T-cell (primary cell): ENCODE measurements around the gene GRIK4. TPM values are rescaled to one million over a fixed set of nuclear protein-coding genes. Genes with fewer than 3 reads are reported as not detected.

ENCODE experiments used
- ATAC-seq, 4 experiments: fragments of 200-7000 bp in 3 of 4; fragments of 150-1000 bp in 1 of 4; cut with Tn5 transposase; replicated peaks in 1 of 4; 1 replicate in 3 of 4; 2 replicates in 1 of 4; pipeline ENCODE4 v1.10.0; 2021; ENCODE audit warnings: moderate library complexity in 3 of 4, mild to moderate bottlenecking in 2 of 4, moderate number of reproducible peaks in 1 of 4
- CTCF ChIA-PET, 2 donors: fragments of 300-600 bp; sonication (Branson Sonifier 250); formaldehyde crosslinking; loops; one replicate each; lab custom pipeline; 2022; ENCODE audit warnings: antibody characterized with exemption in 2 of 2; lab: Charles Lee
- POLR2A ChIA-PET, 2 donors: fragments of 300-600 bp; sonication (Branson Sonifier 250); formaldehyde crosslinking; loops; one replicate each; lab custom pipeline; 2022; ENCODE audit warnings: antibody characterized with exemption in 2 of 2; lab: Charles Lee
- DNase-seq, 35 experiments: peaks; one replicate each; pipeline versions ENCODE4 v3.0.0 to v3.0.0-alpha.2; 2013 to 2023
- H3K27ac ChIP-seq: one replicate; pipeline ENCODE4 v1.5.1; 2013; ENCODE audit warnings: low read length
- H3K27me3 ChIP-seq, 2 experiments: replicated peaks in 1 of 2; 1 replicate in 1 of 2; 2 replicates in 1 of 2; pipeline versions ENCODE4 v1.6.1 to v1.7.0; 2013; ENCODE audit warnings: low read length in 1 of 2, mixed read lengths in 1 of 2; ENCODE audit not compliant: control insufficient read depth in 2 of 2, insufficient read depth in 2 of 2; ENCODE audit errors: extremely low read depth in 1 of 2
- H3K36me3 ChIP-seq, 2 donors: 1 replicate in 1 of 2; 2 replicates in 1 of 2; pipeline versions ENCODE4 v1.6.1 to v1.7.0; 2013; ENCODE audit warnings: low read length in 1 of 2; ENCODE audit not compliant: control insufficient read depth in 2 of 2, insufficient read depth in 1 of 2; ENCODE audit errors: extremely low read depth in 1 of 2
- H3K4me1 ChIP-seq, 2 experiments: 1 replicate in 1 of 2; 2 replicates in 1 of 2; pipeline versions ENCODE4 v1.6.1 to v1.7.0; 2013; ENCODE audit warnings: low read length in 2 of 2, mixed read lengths in 1 of 2; ENCODE audit not compliant: insufficient read depth in 2 of 2, control insufficient read depth in 1 of 2; ENCODE audit errors: extremely low read depth in 1 of 2
- H3K4me3 ChIP-seq, 2 donors: 1 replicate in 1 of 2; 2 replicates in 1 of 2; pipeline versions ENCODE4 v1.5.1 to v1.7.0; 2013; ENCODE audit warnings: mild to moderate bottlenecking in 2 of 2, low read length in 1 of 2, moderate library complexity in 1 of 2; ENCODE audit not compliant: control insufficient read depth in 1 of 2; ENCODE audit errors: extremely low read depth in 1 of 2
- H3K9me3 ChIP-seq: 2 replicates; pipeline ENCODE4 v1.7.0; 2013
- H3K27ac Mint-ChIP-seq, 2 donors: one replicate each; pipeline ENCODE4 v1.8.0; 2020 to 2021; ENCODE audit warnings: mild to moderate bottlenecking in 2 of 2, mixed read lengths in 2 of 2
- H3K27me3 Mint-ChIP-seq, 2 donors: one replicate each; pipeline ENCODE4 v1.8.0; 2021 to 2022; ENCODE audit warnings: mixed read lengths in 2 of 2
- H3K36me3 Mint-ChIP-seq: one replicate; pipeline ENCODE4 v1.8.0; 2021; ENCODE audit warnings: mixed read lengths
- H3K4me1 Mint-ChIP-seq, 3 donors: one replicate each; pipeline ENCODE4 v1.8.0; 2020 to 2022; ENCODE audit warnings: mixed read lengths in 3 of 3, mild to moderate bottlenecking in 1 of 3
- H3K4me3 Mint-ChIP-seq, 3 donors: one replicate each; pipeline ENCODE4 v1.8.0; 2020 to 2022; ENCODE audit warnings: mild to moderate bottlenecking in 3 of 3, mixed read lengths in 3 of 3, moderate library complexity in 3 of 3
- H3K9me3 Mint-ChIP-seq, 3 donors: one replicate each; pipeline ENCODE4 v1.8.0; 2020 to 2022; ENCODE audit warnings: mixed read lengths in 3 of 3
- WGBS: methylation state at CpG from one replicate; pipeline ENCODE4 v1.1.5; 2013; ENCODE audit warnings: missing lambda C conversion rate; ENCODE audit not compliant: insufficient coverage; 5-methylcytosine and 5-hydroxymethylcytosine counted together
- total RNA-seq, 35 experiments: library from RNA in 6 of 35; stranded (reverse) in 6 of 35; fragments of 120-200 nt in 1 of 35; gene quantifications; one replicate each; pipeline versions ENCODE4 v1.2.1 to v1.2.4 and lab custom pipeline; 2013 to 2026

The GRIK4 gene
- total RNA-seq, 5 donors from 2014 or later (not counting 1 experiment from before 2014, with no cell fraction given) = 0.09 TPM; not detected in 4

DNA sequence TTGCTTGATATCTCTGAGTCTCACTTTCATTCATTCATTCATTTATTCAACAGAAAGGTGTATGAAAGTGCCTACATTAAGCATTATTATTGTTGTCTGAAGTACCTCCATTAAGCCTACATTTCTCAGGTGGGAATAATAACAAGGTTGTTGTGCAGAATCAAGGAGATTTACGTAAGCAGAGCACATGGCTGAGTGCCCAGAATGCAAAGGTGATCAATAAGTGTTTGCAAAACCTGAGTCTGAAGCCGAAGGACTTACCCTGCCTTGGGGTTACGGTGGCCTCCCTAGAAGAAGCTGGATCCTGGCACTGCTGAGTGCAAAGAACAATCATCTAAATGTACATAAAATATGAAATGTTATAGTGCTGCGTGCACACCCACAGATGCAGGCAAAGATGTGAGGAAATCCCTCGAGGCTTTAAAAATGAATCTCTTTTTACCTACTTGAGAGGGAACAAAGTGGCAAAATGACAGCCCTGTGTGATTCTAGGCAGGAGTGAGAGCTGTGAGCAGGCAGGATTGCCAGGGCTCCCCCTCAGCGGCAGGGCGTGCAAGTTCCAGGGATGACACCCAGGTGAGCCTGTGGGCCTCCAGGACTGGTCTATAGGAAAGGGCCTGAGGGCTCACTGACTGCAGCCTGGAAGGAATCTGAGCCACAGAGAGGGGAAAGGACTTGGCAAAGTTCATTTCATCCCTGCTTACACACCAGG, 379.2 kb downstream of the GRIK4 start:
- no peaks in the 10 kb centered on the region for H3K36me3 ChIP-seq
- no peaks in the 10 kb centered on the region for H3K9me3 ChIP-seq
- no peak overlapping the region for H3K4me3 ChIP-seq
- Mint-ChIP-seq H3K4me1 (no peaks in the 10 kb centered on the region), H3K27me3 (peaks cover 12 to 20% of the 10 kb centered on the region in 2 donors), H3K9me3 (no peaks in the 10 kb centered on the region), H3K36me3 (no peaks in the 10 kb centered on the region), H3K27ac (no peak overlapping the region), H3K4me3 (no peak overlapping the region)
- DNase-seq (no peak), ATAC-seq (no peak)
- POLR2A ChIA-PET = no interaction called here
- CTCF ChIA-PET = no interaction called here
- H3K27me3 ChIP-seq = peaks cover 2 to 6% of the 10 kb centered on the region in 2 experiments
- H3K4me1 ChIP-seq = no peaks in the 10 kb centered on the region
- 100% methylated on average over 3 of the region's 7 CpGs for WGBS
- H3K27ac ChIP-seq = no peak overlapping the region

DNA sequence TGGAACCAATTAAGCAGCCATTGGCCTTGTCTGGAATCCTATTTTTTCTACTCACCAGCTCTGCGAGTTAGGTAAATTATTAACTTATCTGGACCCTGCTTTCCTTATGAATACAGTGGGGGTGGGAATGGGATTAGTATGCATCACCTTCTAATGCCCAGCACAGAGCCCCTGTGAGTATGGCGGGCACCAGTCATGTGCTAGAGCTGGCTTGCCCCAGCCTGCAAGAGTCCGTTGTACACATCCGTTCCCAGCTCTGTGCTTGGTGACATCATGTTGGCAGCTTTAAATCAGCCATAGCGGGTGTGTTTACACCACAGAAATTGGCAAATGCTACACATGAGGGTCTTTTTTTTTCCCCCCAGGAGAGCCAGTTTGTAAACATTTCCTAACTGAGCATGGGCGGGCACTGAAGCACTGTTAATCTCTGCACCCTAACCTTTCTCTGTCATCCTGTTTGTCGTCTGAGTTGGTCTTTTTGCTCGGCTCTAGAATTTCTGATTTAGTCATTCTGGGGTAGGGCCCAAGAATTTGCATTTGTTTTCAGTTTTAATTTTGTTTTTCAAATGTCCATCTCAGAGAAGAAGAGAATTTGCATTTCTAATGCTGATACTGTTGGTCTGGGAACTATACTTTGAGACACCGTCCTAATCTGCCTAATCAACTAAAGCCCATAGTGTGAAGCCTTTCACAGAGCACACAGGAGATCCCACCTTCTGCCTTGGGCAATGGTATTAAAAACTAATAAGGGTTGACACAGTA, 382.1 kb downstream of the GRIK4 start:
- no peak overlapping the region for H3K27ac Mint-ChIP-seq
- DNase-seq (no peak), ATAC-seq (no peak)
- no peak overlapping the region for H3K4me3 Mint-ChIP-seq
- peaks cover 12 to 20% of the 10 kb centered on the region in 2 donors for H3K27me3 Mint-ChIP-seq
- H3K4me3 ChIP-seq = no peak overlapping the region
- ChIA-PET POLR2A (interaction anchor here in 1 of 2 donors (0.7 kb wide), 1 partner anchor 725 kb away, joined by 3 read pairs; no protein-coding TSS in a partner anchor), CTCF (no interaction called here)
- no peaks in the 10 kb centered on the region for H3K9me3 ChIP-seq
- no peaks in the 10 kb centered on the region for H3K4me1 ChIP-seq
- H3K36me3 ChIP-seq = no peaks in the 10 kb centered on the region
- H3K27me3 ChIP-seq = peaks cover 0 to 11% of the 10 kb centered on the region in 2 experiments
- H3K27ac ChIP-seq = no peak overlapping the region
- H3K36me3 Mint-ChIP-seq = no peaks in the 10 kb centered on the region
- no peaks in the 10 kb centered on the region for H3K9me3 Mint-ChIP-seq
- WGBS = 100% methylated on average over 4 of the region's 9 CpGs
- H3K4me1 Mint-ChIP-seq = no peaks in the 10 kb centered on the region

DNA sequence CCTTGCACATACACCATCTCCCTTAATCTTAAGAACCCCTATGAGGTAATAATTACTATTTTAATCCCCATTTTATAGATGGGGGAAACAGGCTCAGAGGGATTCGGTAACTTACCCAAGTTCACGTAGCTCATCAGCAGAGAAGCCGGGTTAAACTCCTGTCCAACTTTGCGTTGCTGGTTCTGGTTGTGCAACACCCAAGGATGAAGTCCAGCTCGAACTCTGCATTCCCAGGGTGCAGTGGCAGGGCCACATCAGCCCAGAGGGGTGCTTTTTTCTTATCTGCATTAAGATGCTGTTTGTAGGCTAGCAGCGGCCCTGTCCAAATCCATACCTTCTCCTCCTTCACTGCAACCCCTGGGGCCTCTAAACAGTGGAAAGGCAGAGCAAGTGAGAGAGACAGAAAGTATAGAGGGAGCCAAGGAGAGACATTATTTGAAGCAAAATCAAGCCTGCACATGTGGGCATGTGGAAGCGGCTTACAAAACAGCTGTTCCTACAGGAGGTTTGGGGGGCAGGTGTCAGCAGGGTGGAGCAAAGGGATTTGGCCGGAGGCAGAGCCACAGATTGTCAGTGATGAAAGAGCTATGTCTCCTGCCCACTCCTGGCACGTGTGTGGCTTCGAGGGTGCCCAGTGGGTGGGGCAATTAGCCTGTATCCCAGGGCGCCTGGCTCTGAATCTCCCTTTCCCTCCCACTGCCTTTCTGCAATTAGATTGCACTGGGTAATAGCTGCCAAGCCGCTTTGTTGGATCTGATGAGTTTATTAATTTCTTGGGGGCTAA, 382.8 kb downstream of the GRIK4 start:
- H3K4me1 ChIP-seq = no peaks in the 10 kb centered on the region
- no peaks in the 10 kb centered on the region for H3K9me3 Mint-ChIP-seq
- H3K36me3 ChIP-seq = no peaks in the 10 kb centered on the region
- CTCF ChIA-PET = no interaction called here
- no peak overlapping the region for H3K4me3 ChIP-seq
- peaks cover 0 to 13% of the 10 kb centered on the region in 2 experiments for H3K27me3 ChIP-seq
- 80% methylated on average over 5 of the region's 12 CpGs for WGBS
- H3K27ac Mint-ChIP-seq = no peak overlapping the region
- DNase-seq = no peak
- H3K36me3 Mint-ChIP-seq = no peaks in the 10 kb centered on the region
- no peak overlapping the region for H3K27ac ChIP-seq
- no peaks in the 10 kb centered on the region for H3K4me1 Mint-ChIP-seq
- ATAC-seq = no peak
- peaks cover 12 to 15% of the 10 kb centered on the region in 2 donors for H3K27me3 Mint-ChIP-seq
- POLR2A ChIA-PET = no interaction called here
- no peaks in the 10 kb centered on the region for H3K9me3 ChIP-seq
- no peak overlapping the region for H3K4me3 Mint-ChIP-seq

DNA sequence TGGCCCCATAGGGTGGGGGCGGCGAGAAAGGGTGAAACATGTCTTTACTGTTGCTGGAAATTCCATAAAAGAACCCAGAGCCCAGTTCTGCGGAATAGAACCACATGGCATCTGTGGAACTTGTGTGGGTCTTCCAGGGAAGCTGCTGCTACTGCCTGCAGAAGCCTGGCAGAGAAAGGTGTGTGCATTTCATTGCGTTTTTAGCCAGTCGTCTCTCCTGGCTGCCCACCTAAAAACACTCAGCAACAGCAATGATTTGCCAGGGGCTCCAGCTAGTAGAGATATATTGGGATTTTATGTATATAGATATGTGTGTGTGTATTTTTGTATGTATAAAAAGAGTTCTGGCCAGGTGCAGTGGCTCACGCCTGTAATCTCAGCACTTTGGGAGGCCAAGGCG, 385.1 kb downstream of the GRIK4 start:
- H3K4me1 Mint-ChIP-seq = no peaks in the 10 kb centered on the region
- Histone ChIP-seq H3K9me3 (no peaks in the 10 kb centered on the region), H3K27me3 (peaks cover 0 to 16% of the 10 kb centered on the region in 2 experiments), H3K27ac (no peak overlapping the region), H3K4me3 (no peak overlapping the region), H3K36me3 (no peaks in the 10 kb centered on the region), H3K4me1 (no peaks in the 10 kb centered on the region)
- H3K4me3 Mint-ChIP-seq = no peak overlapping the region
- ATAC-seq (no peak), DNase-seq (no peak)
- no peaks in the 10 kb centered on the region for H3K9me3 Mint-ChIP-seq
- H3K36me3 Mint-ChIP-seq = no peaks in the 10 kb centered on the region
- ChIA-PET POLR2A (no interaction called here), CTCF (no interaction called here)
- H3K27me3 Mint-ChIP-seq = peaks cover 7 to 21% of the 10 kb centered on the region in 2 donors
- WGBS = 97% methylated on average over 4 of the region's 7 CpGs
- H3K27ac Mint-ChIP-seq = no peak overlapping the region

DNA sequence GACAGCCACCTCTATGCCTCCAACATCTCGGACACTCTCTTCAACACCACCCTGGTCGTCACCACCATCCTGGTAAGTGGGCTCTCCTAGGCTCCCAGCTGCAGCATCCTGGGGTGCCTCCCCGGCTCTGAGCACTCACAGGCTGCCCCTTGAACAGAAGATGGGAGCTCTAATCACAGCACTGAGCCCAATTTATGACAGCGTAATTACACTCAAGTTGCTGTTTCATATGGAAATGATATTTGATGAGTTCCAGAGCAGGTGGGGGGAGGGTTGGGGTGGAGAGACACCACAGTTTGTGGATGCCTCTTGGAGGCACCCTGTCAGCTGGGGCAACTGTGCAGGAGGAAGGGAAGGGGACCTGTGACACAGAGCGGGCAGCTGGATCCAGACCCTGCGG, 387.0 kb downstream of the GRIK4 start:
- no peak for ATAC-seq
- H3K27ac Mint-ChIP-seq = no peak overlapping the region
- no peaks in the 10 kb centered on the region for H3K4me1 Mint-ChIP-seq
- H3K27me3 ChIP-seq = peaks cover 0 to 25% of the 10 kb centered on the region in 2 experiments
- CTCF ChIA-PET = no interaction called here
- POLR2A ChIA-PET = no interaction called here
- H3K4me3 ChIP-seq = no peak overlapping the region
- DNase-seq = no peak
- no peaks in the 10 kb centered on the region for H3K9me3 ChIP-seq
- H3K36me3 Mint-ChIP-seq = no peaks in the 10 kb centered on the region
- H3K27me3 Mint-ChIP-seq = peaks cover 6 to 16% of the 10 kb centered on the region in 2 donors
- H3K27ac ChIP-seq = no peak overlapping the region
- H3K36me3 ChIP-seq = no peaks in the 10 kb centered on the region
- H3K4me1 ChIP-seq = no peaks in the 10 kb centered on the region
- no peaks in the 10 kb centered on the region for H3K9me3 Mint-ChIP-seq
- WGBS = 64% methylated on average over 3 of the region's 6 CpGs
- no peak overlapping the region for H3K4me3 Mint-ChIP-seq

DNA sequence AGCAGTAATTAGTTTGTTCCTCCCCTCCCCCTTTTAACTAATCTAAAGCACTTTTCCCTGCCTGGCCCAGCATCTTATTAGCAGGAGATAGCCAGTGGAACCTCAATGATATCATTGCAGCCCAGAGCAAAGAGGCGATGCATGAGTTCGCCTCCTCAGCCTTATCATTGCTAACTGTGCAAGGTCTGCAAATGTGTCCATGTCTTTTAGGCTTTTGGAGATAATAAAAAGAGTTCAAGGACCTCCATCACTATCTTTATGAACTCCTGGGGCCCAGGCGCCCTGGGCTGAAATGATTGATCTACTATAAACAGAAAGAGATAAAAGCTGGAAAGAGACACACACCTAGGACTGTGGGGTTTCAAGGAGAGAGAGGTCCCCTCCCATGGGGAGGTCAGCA, 388.2 kb downstream of the GRIK4 start:
- no peaks in the 10 kb centered on the region for H3K4me1 ChIP-seq
- ATAC-seq (no peak), DNase-seq (no peak)
- CTCF ChIA-PET = no interaction called here
- H3K4me1 Mint-ChIP-seq = no peaks in the 10 kb centered on the region
- no peak overlapping the region for H3K27ac Mint-ChIP-seq
- no peaks in the 10 kb centered on the region for H3K9me3 ChIP-seq
- peaks cover 0 to 23% of the 10 kb centered on the region in 2 experiments for H3K27me3 ChIP-seq
- H3K36me3 ChIP-seq = no peaks in the 10 kb centered on the region
- no peaks in the 10 kb centered on the region for H3K36me3 Mint-ChIP-seq
- H3K4me3 Mint-ChIP-seq = no peak overlapping the region
- POLR2A ChIA-PET = no interaction called here
- no peak overlapping the region for H3K27ac ChIP-seq
- no peaks in the 10 kb centered on the region for H3K9me3 Mint-ChIP-seq
- H3K4me3 ChIP-seq = no peak overlapping the region
- H3K27me3 Mint-ChIP-seq = peaks cover 2 to 16% of the 10 kb centered on the region in 2 donors
- no CpG with 5 or more reads among the region's 3 CpGs for WGBS
